Fibroblast of lung (primary cell): ENCODE data around the gene ANKRD34B. TPM values are rescaled to one million over a fixed set of nuclear protein-coding genes. Genes with fewer than 3 reads are reported as not detected.

Experiments used
- DNase-seq, 2 donors: peaks; one replicate each; pipeline versions ENCODE4 v3.0.0 to v3.0.0-alpha.2; 2010; ENCODE audit warnings: low read depth in 2 of 2
- H2AFZ ChIP-seq: 2 replicates; pipeline ENCODE4 v1.5.1; 2012; ENCODE audit warnings: low read length, control low read depth, inconsistent platforms
- H3K27ac ChIP-seq: 2 replicates; pipeline ENCODE4 v1.5.1; 2011; ENCODE audit warnings: low read length, control low read depth; ENCODE audit not compliant: insufficient read depth
- H3K27me3 ChIP-seq: 2 replicates; pipeline ENCODE4 v1.5.1; 2011; ENCODE audit warnings: mild to moderate bottlenecking, low read length; ENCODE audit not compliant: control insufficient read depth, insufficient read depth
- H3K36me3 ChIP-seq: 2 replicates; pipeline ENCODE4 v1.5.1; 2011; ENCODE audit warnings: low read length; ENCODE audit not compliant: control insufficient read depth, insufficient read depth
- H3K4me1 ChIP-seq: 2 replicates; pipeline ENCODE4 v1.5.1; 2011; ENCODE audit warnings: low read length; ENCODE audit not compliant: control insufficient read depth, insufficient read depth; ENCODE audit errors: extremely low read depth
- H3K4me2 ChIP-seq: 2 replicates; pipeline ENCODE4 v1.5.1; 2011; ENCODE audit warnings: low read length, control low read depth; ENCODE audit not compliant: insufficient read depth; ENCODE audit errors: extremely low read depth
- H3K4me3 ChIP-seq, 4 experiments: fragments of 200-600 bp in 1 of 4; sonication (generic) in 1 of 4; replicated peaks in 1 of 4; 2 replicates each; pipeline ENCODE4 v1.5.1; 2011 to 2016; ENCODE audit warnings: low read length in 4 of 4, low read depth in 3 of 4, mild to moderate bottlenecking in 3 of 4, control low read depth in 2 of 4, inconsistent platforms in 1 of 4, mixed read lengths in 1 of 4; ENCODE audit not compliant: insufficient read depth in 1 of 4; ENCODE audit errors: control extremely low read depth in 1 of 4
- H3K79me2 ChIP-seq: 2 replicates; pipeline ENCODE4 v1.5.1; 2012; ENCODE audit warnings: mild to moderate bottlenecking, low read length, inconsistent platforms; ENCODE audit not compliant: control insufficient read depth, insufficient read depth
- H3K9ac ChIP-seq: 2 replicates; pipeline ENCODE4 v1.5.1; 2011; ENCODE audit warnings: mild to moderate bottlenecking, low read length, control low read depth; ENCODE audit not compliant: insufficient read depth
- H3K9me3 ChIP-seq: 2 replicates; pipeline ENCODE4 v1.5.1; 2012; ENCODE audit warnings: low read depth, low read length; ENCODE audit not compliant: control insufficient read depth, insufficient read depth
- H4K20me1 ChIP-seq: 2 replicates; pipeline ENCODE4 v1.5.1; 2011; ENCODE audit warnings: low read length; ENCODE audit not compliant: control insufficient read depth, insufficient read depth; ENCODE audit errors: extremely low read depth
- CTCF ChIP-seq, 2 donors: IDR thresholded peaks in 1 of 2; conservative IDR thresholded peaks in 1 of 2; 1 replicate in 1 of 2; 2 replicates in 1 of 2; pipeline ENCODE4 v1.5.1; 2011 to 2012; ENCODE audit warnings: low read length in 2 of 2, control low read depth in 1 of 2, inconsistent platforms in 1 of 2, low read depth in 1 of 2, mild to moderate bottlenecking in 1 of 2
- EZH2 ChIP-seq: IDR thresholded peaks from 2 replicates; pipeline ENCODE4 v1.5.1; 2012; ENCODE audit warnings: low read length, control low read depth, mild to moderate bottlenecking; ENCODE audit errors: missing control alignments
- polyA plus RNA-seq, 2 donors: library from polyadenylated mRNA; depleted of rRNA in 1 of 2; stranded (reverse) in 1 of 2; unstranded in 1 of 2; fragments of >200 nt; gene quantifications; 2 replicates each; pipeline ENCODE4 v1.2.1, GENCODE V29; 2011 to 2012; ENCODE audit warnings: missing spikeins in 1 of 2
- total RNA-seq: library from RNA; depleted of rRNA; stranded (reverse); fragments of >200 nt; gene quantifications from 2 replicates; pipeline ENCODE4 v1.2.1, GENCODE V29; 2014

Gene ANKRD34B
- total and polyA plus RNA-seq, 2 donors (not counting 1 experiment from before 2014, with no cell fraction given): not detected

- H3K4me3 ChIP-seq: no peak overlapping the region
- no peaks in the 10 kb centered on the region for H3K27me3 ChIP-seq
- no peaks in the 10 kb centered on the region for H3K4me1 ChIP-seq
- H3K9me3 ChIP-seq: no peaks in the 10 kb centered on the region
- no peaks in the 10 kb centered on the region for H3K36me3 ChIP-seq
- H3K27ac ChIP-seq: no peak overlapping the region
- no peaks in the 10 kb centered on the region for H3K79me2 ChIP-seq
- DNase-seq: no peak
- H2AFZ ChIP-seq: no peak overlapping the region
- TF ChIP-seq EZH2 (no peak), CTCF (conservative IDR thresholded peaks at IDR 0.05 in 1 of 2, IDR thresholded peaks at IDR 0.05 in 1 of 2; ENCODE audit: low read depth in 1 of 2, low read length in 2 of 2) (no peak)
- H3K4me2 ChIP-seq: no peak overlapping the region
- H4K20me1 ChIP-seq: no peaks in the 10 kb centered on the region
- H3K9ac ChIP-seq: no peak overlapping the region
Observed at GRCh38 chr5:80592105-80592504, 22.0 kb upstream of the ANKRD34B start.

- no peaks in the 10 kb centered on the region for H3K9me3 ChIP-seq
- no peaks in the 10 kb centered on the region for H3K27me3 ChIP-seq
- no peak overlapping the region for H2AFZ ChIP-seq
- no peak overlapping the region for H3K4me2 ChIP-seq
- H4K20me1 ChIP-seq: no peaks in the 10 kb centered on the region
- TF ChIP-seq EZH2: no peak
- TF ChIP-seq CTCF (conservative IDR thresholded peaks at IDR 0.05 in 1 of 2, IDR thresholded peaks at IDR 0.05 in 1 of 2; ENCODE audit: low read depth in 1 of 2, low read length in 2 of 2): no peak
- peak in 1 of 2 donors; percentile 42 for DNase-seq
- H3K9ac ChIP-seq: no peak overlapping the region
- H3K36me3 ChIP-seq: no peaks in the 10 kb centered on the region
- H3K4me1 ChIP-seq: no peaks in the 10 kb centered on the region
- H3K4me3 ChIP-seq: no peak overlapping the region
- no peaks in the 10 kb centered on the region for H3K79me2 ChIP-seq
- no peak overlapping the region for H3K27ac ChIP-seq
Observed at GRCh38 chr5:80591352-80591751, 21.3 kb upstream of the ANKRD34B start.

- Histone ChIP-seq H3K27ac (no peak overlapping the region), H3K9me3 (no peaks in the 10 kb centered on the region), H3K36me3 (no peaks in the 10 kb centered on the region), H3K4me2 (no peak overlapping the region), H3K79me2 (no peaks in the 10 kb centered on the region), H3K4me3 (no peak overlapping the region), H4K20me1 (no peaks in the 10 kb centered on the region), H3K4me1 (no peaks in the 10 kb centered on the region), H3K27me3 (no peaks in the 10 kb centered on the region), H3K9ac (no peak overlapping the region), H2AFZ (no peak overlapping the region)
- no peak for DNase-seq
- TF ChIP-seq EZH2: no peak
- no peak for TF ChIP-seq CTCF (conservative IDR thresholded peaks at IDR 0.05 in 1 of 2, IDR thresholded peaks at IDR 0.05 in 1 of 2; ENCODE audit: low read depth in 1 of 2, low read length in 2 of 2)
Observed at GRCh38 chr5:80590766-80591165, 20.7 kb upstream of the ANKRD34B start.
